ENCODE data around the gene NTSR1. TPM values are rescaled to one million over a fixed set of nuclear protein-coding genes. Genes with fewer than 3 reads are reported as not detected.

Gene NTSR1
- total RNA-seq, 1 donor from 2014 or later: 0.09 TPM

- no peaks in the 10 kb centered on the region for H3K9me3 ChIP-seq
- no peak overlapping the region for H3K27ac ChIP-seq
- no peaks in the 10 kb centered on the region for H3K36me3 ChIP-seq
- TF ChIP-seq CTCF (IDR thresholded peaks at IDR 0.05): no peak
- intact Hi-C loops (cut with DNase I): no loop called here
- H3K4me3 ChIP-seq: no peak overlapping the region
- ATAC-seq (no peak), DNase-seq (no peak)
- H3K27me3 ChIP-seq: no peaks in the 10 kb centered on the region
- peaks cover 4% of the 10 kb centered on the region for H3K4me1 ChIP-seq
These were observed 78.7 kb downstream of the NTSR1 start for GRCh38 chr20:62787321-62787720.

GRCh38 chr20:62787866-62788265 lies 79.2 kb downstream of the NTSR1 start:
- H3K36me3 ChIP-seq: no peaks in the 10 kb centered on the region
- no peak overlapping the region for H3K27ac ChIP-seq
- H3K9me3 ChIP-seq: no peaks in the 10 kb centered on the region
- no peak overlapping the region for H3K4me3 ChIP-seq
- no peak for DNase-seq
- TF ChIP-seq CTCF (IDR thresholded peaks at IDR 0.05): no peak
- no peaks in the 10 kb centered on the region for H3K27me3 ChIP-seq
- peaks cover 4% of the 10 kb centered on the region for H3K4me1 ChIP-seq
- intact Hi-C loops (cut with DNase I): no loop called here
- ATAC-seq: no peak

- DNase-seq (no peak), ATAC-seq (no peak)
- intact Hi-C loops (cut with DNase I): no loop called here
These were observed 80.0 kb downstream of the NTSR1 start for GRCh38 chr20:62788607-62789006.

GRCh38 chr20:62790075-62790474 lies 81.4 kb downstream of the NTSR1 start:
- intact Hi-C loops (cut with DNase I): no loop called here
- DNase-seq (no peak), ATAC-seq (no peak)
- no peak for TF ChIP-seq CTCF (IDR thresholded peaks at IDR 0.05)
- no peak overlapping the region for H3K27ac ChIP-seq
- H3K27me3 ChIP-seq: no peaks in the 10 kb centered on the region
- H3K4me1 ChIP-seq: peaks cover 11% of the 10 kb centered on the region
- no peak overlapping the region for H3K4me3 ChIP-seq
- no peaks in the 10 kb centered on the region for H3K9me3 ChIP-seq
- H3K36me3 ChIP-seq: no peaks in the 10 kb centered on the region

More at GRCh38 chr20:62788607-62789006, 80.0 kb downstream of the NTSR1 start:
- Histone ChIP-seq H3K9me3 (no peaks in the 10 kb centered on the region), H3K36me3 (no peaks in the 10 kb centered on the region), H3K27me3 (no peaks in the 10 kb centered on the region), H3K4me3 (no peak overlapping the region), H3K4me1 (peaks cover 7% of the 10 kb centered on the region), H3K27ac (no peak overlapping the region)
- no peak for TF ChIP-seq CTCF (IDR thresholded peaks at IDR 0.05)

GRCh38 chr20:62791301-62792181 lies 82.9 kb downstream of the NTSR1 start:
- Histone ChIP-seq H3K4me3 (no peak overlapping the region), H3K36me3 (no peaks in the 10 kb centered on the region), H3K4me1 (peaks cover 11% of the 10 kb centered on the region), H3K9me3 (no peaks in the 10 kb centered on the region), H3K27me3 (no peaks in the 10 kb centered on the region), H3K27ac (no peak overlapping the region)
- ATAC-seq (peak; percentile 30), DNase-seq (peak; percentile 79)
- TF ChIP-seq CTCF (IDR thresholded peaks at IDR 0.05): peak; percentile 83
- intact Hi-C loops (cut with DNase I): no loop called here

Measured in upper lobe of right lung (tissue), 1 donor.